Embryonic facial prominence (tissue), 1 donor: ENCODE measurements around the gene LRMDA.

Experiments used
- DNase-seq: peaks from one replicate; pipeline ENCODE4 v3.0.0-alpha.2; 2016; ENCODE audit errors: extremely low spot score

Gene LRMDA

DNA sequence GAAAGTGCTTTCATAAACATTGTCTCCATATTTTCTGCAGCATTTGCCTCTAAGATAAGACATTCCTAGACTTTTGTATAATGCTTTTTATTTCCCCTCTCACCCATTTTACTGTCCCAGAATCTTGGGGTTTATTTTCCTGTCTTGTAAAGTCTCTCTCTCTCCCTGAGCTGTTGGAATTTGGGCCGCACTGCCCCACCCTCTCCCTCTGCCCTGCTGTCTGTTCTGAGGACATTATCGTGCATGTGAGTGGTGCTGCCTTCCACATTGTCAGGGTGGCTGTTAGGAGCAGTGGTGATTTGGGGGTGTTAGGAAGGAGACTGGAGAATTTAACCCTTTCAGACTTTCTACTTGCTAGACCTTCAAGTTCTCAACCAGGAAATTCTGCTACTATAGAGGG is 16.7 kb downstream of the LRMDA start:
- DNase-seq = no peak

DNA sequence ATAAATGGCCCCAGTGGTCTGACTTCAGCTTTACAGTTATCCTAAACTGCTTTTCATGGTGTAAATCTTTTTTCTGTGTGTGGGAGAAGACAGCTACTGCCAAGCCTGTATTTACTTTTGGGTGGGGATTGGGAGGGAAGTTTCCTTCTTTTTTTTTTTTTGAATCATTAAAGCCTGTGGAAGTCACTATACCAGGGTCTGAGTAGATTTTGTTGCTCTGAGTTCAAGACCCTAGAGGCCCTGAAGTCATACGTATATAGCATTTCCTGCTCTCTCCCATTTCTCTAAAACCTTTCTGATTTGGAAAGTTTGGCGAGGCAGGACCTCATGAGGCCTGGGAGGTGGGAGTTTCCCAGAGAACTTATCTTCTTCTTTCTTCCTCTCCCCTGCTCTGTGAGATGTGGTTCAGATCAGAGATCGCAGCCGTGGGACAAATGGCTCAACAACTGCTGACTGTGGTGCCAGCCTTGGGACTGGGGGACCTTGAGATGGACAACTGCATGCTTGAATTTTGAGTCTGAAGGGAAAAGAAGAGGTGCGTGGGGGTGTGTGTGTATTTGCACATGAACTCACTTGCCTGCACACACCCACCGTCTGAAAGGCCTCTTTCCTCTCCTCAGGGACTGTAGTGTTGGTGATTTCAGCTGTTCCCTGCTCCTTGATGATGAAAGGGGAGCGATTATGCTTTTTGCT is 18.1 kb downstream of the LRMDA start:
- no peak for DNase-seq

DNA sequence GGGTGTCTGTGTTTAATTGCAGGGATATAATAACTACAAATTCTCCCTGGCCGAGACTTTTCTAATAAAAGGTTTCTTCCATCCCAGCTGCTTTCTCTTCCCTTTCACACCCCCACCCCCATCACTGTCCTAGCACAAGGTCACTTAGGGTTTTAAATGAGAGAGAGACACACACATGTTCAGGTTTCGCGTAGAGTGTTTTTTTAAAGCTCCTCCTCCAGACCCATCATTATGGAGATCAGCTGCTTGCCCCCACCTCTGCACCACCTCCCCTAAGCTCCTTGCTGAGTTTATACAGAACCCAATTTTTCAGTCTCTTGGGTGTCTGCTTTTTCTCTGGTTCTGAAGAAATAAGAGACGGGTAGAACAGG is 18.6 kb downstream of the LRMDA start:
- no peak for DNase-seq

DNA sequence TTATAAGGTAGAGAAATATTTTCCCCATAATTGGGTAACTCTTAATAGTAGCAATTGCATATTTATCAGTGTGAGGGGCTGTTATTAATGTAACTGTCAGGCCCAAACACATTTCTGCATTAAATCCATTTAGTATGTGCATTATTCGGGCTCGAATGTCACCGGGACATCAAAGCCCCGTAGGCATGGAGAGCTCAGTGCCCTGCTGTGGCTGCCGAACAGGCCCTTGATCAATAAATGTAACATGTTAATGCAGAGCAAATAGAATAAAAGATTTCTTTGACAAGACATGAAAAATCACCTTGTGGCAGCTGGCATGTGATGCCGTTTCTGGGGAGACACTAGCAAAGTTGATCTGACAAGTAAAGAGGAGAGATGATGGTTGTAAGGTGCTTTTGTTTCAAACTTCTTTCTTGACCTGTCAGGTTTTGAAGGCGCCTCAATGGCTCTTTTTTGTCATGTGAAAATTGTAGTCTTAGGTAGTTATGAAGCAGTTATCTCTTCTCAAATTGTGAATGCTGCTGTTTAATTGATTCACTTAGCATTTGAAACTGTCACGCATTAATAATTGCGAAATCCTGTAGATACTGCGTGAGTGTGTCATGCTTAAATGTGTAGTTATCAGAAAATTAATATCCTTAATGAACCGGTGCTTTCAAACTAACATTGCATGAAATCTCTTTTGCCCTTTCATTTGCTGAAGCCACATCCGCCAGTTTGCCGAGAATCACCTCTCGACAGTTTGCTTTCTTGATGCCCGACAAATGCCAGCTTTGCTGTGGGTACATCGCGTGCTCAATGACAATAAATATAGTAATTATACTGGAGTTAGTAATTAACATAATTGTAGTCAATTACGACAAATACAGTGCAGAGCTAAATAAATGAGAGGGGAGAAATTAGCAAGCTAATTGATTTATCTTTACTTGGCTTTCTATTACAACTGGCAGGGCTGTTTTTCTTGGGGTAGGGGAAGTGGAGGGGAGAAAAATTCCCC is 19.5 kb downstream of the LRMDA start:
- DNase-seq = no peak

GRCh38 chr10:75451831-75452230 is 20.4 kb downstream of the LRMDA start:
- DNase-seq = no peak

DNA sequence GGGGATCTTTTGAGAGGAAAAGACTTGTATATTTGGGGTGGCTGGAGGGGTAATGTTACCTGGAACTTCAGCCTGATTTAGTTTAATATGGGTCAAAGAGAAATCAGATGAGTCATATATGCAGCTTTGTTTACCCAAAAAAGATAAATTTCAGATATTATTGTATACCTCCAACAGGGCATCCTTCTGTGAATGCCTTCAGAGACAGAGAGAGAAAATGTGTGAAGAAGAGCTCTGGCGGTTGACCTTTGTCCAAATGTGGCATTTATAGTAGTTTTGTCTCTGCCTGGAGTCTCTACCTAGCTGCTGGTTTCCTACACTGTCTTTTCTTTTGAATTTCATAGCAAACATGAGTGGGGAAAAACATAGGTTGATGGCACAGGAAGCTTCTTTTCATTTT is 21.6 kb downstream of the LRMDA start:
- no peak for DNase-seq

DNA sequence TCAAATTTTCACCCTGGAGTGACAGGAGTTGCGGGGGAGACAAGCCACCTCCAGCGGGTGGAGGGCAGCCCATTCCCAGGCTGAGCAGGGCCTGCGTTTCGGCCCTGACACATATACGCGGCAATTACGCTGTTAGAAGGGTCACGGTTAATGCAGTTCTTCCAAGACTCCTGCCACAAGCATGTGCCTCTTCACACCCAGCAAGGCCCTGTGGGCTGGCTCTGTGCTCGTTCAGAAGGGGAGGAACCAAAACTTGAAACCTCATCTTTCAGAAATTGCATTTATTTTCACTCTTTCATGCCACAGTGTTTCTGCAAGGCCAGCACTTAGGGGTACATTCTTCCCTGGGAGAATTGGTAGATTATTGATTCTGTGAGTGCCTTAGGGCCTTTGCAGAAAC is 24.7 kb downstream of the LRMDA start:
- no peak for DNase-seq

GRCh38 chr10:75460059-75460458 is 28.6 kb downstream of the LRMDA start:
- DNase-seq = no peak

GRCh38 chr10:75461672-75462649 is 30.5 kb downstream of the LRMDA start:
- no peak for DNase-seq

- no peak for DNase-seq
Observed at GRCh38 chr10:75462865-75463264, 31.4 kb downstream of the LRMDA start.

DNA sequence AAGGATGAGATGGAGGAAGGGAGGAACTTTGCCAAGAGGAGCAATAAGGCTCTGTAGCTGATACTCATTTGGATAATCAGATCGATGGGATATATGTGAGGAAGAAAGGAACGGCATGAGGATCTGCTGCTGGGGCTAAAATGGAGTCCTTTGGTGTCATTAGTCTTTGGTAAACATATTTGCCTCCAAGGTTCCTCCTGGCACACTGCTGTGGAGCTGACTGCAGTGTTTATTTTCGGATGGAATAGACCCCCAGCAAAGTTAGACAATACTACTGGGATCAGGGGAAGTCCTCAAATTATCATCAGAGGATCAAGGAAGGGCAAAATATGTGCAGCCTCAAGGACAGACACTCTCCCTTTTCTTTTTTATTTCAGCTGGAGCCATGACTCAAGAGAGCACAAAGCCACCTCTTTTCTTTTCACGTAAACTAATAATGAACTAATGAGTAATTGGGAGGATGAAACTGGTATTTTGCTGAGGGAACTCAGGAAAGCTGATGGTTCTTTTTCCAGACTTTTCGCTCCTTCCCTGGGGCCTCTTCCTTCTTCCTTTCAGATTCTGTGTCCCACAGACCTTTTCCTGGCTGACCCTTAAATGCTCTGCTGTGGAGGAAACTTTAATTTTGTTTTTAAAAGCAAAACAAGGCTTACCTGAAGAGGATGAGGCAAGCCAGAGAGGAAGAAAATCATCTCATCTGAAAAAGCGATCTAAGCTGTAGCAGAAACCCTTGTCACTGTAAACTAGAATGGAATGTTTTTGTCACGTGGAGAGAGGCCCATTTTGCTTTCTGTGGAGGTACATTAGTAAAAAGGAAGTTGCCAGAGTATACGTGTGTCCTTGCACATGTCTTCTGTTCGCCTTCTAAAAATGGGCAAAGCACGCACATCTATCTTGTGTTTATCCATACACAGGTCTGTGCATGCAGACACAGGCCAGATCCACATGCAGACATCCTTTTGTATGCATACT is 33.3 kb downstream of the LRMDA start:
- no peak for DNase-seq

DNA sequence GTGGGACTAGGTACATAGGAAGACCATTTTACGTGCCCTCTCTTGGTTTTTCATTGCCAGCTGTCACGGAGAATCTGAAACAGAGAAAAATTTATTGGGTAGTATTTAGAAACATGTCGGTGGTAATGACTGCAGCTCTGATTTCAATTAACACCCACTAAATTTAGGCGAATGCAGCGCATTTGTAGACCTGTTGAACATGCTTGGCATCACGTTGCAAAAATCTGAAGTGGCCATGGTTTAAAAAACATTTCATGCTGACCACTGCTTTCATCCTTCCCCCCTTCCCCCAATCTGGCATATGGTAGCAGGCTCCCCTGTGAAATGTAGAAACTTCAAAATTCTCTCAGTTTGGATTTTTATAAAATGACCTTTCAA is 34.0 kb downstream of the LRMDA start:
- DNase-seq = no peak

DNA sequence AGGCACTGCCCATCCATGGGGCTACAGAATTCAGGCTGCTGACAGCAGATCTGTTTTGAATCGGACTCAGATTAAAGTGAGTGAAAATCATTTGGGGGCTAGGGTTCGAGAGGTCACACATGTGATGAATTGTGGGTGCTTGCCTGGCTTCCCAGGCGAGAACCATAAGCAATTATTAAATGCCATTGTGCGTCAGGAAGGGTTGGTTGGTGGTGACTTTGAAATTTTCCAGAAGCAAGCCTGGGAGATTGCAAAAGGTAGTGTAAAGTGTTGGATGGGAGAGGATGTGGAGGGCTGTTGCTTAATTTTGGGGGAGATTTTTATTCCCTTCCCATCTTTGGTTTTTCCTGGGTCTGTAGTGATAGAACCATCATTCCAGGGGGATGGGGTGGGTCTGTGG is 34.6 kb downstream of the LRMDA start:
- DNase-seq = no peak

DNA sequence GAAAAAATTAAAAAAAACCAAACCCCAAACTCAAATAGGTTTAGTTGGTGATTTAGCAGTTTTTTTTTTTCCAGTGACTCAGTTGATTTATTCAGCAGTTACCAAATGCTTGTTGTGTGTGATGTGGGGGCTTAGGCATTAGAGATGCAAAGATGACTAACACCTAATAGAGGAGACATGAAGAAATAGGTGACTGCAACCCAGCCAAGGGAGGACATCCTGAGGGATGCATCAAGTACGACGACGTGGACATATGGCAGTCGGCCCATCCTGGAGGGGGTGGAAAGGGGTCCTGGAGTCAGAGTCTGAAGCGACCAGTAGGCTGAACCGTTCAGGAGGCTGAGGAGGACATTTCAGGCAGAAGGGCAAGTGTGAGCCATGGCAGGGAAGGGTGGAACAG is 35.5 kb downstream of the LRMDA start:
- no peak for DNase-seq

DNA sequence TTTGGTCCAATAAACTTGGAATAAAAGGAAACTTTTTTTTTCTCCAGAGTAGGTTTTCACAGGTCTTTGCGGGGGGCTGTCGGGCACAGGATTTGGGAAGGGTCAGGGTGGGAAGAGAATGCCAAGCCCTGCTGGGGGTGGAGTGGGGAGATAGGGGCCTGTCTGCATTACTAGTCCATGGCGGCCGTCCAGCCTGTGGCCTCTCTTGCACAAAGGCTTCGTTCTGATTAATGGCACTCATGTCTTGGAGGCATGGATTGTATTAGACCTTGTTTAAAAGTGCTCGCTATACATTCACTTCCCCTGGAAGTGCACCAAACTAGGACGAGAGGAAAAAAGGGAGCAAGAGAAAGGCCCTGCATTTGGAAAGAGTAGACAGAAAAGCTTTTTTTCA is 37.2 kb downstream of the LRMDA start:
- no peak for DNase-seq

- DNase-seq = no peak
Observed at GRCh38 chr10:75469006-75469616, 37.7 kb downstream of the LRMDA start.

- no peak for DNase-seq
Observed at GRCh38 chr10:75470901-75471300, 39.5 kb downstream of the LRMDA start.

DNA sequence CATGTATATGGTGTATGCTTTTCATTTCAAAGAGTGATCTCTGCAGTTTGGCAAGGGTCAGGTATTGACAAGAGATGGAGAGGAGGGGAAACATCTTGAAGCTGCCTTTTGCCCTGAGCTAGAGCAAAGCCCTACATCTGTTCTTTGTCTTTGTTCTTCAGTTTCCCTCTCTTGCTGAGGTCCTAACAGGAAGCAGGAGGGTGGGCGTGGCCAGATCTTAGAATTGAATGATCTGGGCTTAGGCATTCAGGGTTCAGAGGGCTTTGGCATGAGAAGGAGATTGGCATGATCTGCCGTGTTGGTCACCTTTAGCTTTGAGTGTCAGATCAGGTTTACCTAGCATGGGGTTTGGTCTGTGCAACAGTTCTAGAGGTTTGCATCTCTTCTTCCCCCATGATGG is 41.3 kb downstream of the LRMDA start:
- no peak for DNase-seq

- DNase-seq = no peak
Observed at GRCh38 chr10:75474106-75474505, 42.7 kb downstream of the LRMDA start.

- no peak for DNase-seq
Observed at GRCh38 chr10:75475460-75476182, 44.2 kb downstream of the LRMDA start.
